GM19025 (cell line): ENCODE results near the gene SPATC1L.
"Not testable (repeated sequence)": the region's sequence is repeated elsewhere in the genome, so short reads cannot be mapped to it uniquely, and the experiment has no call there.

ENCODE experiments used
- ATAC-seq: cut with Tn5 transposase; IDR thresholded peaks from one replicate; pipeline ENCODE4 v1.9.1; 2021; ENCODE audit warnings: mild to moderate bottlenecking, low read depth, moderate library complexity; ENCODE audit not compliant: unreplicated experiment

The SPATC1L gene

GRCh38 chr21:46183910-46184624, at the start of gene SPATC1L:
Gene SPATC1L, minus strand, starts transcription at chr21:46184459. Its CDS starts 1,643 bp downstream, at chr21:46182816.
- ATAC-seq, result no peak

- no peak for ATAC-seq
These were observed 45.6 kb upstream of the SPATC1L start for GRCh38 chr21:46229923-46230260.

GRCh38 chr21:46229133-46229922, 45.1 kb upstream of the SPATC1L start:
- ATAC-seq, result peak; percentile 16

GRCh38 chr21:46228345-46229051, 44.2 kb upstream of the SPATC1L start, which contains the start of gene LSS:
Gene LSS, minus strand, starts transcription at chr21:46228774. Its CDS starts 29 bp downstream, at chr21:46228745.
- peak; percentile 82 for ATAC-seq

- no peak for ATAC-seq
These were observed 43.6 kb upstream of the SPATC1L start for GRCh38 chr21:46227811-46228344.

- ATAC-seq, result no peak
These were observed 42.8 kb upstream of the SPATC1L start for GRCh38 chr21:46226920-46227599.

- ATAC-seq, result no peak
These were observed 41.9 kb upstream of the SPATC1L start for GRCh38 chr21:46226146-46226545.

GRCh38 chr21:46223661-46224060, 39.4 kb upstream of the SPATC1L start:
- ATAC-seq, result not testable (repeated sequence)

- ATAC-seq, result no peak
These were observed 39.0 kb upstream of the SPATC1L start for GRCh38 chr21:46223217-46223616.

GRCh38 chr21:46222436-46223116, 38.3 kb upstream of the SPATC1L start:
- ATAC-seq, result no peak

GRCh38 chr21:46221664-46222435, 37.6 kb upstream of the SPATC1L start:
- no peak for ATAC-seq

- no peak for ATAC-seq
These were observed 36.6 kb upstream of the SPATC1L start for GRCh38 chr21:46220847-46221246.

GRCh38 chr21:46220275-46220810, 36.1 kb upstream of the SPATC1L start:
- ATAC-seq, result no peak

- no peak for ATAC-seq
These were observed 35.5 kb upstream of the SPATC1L start for GRCh38 chr21:46219591-46220239.

- no peak for ATAC-seq
These were observed 34.8 kb upstream of the SPATC1L start for GRCh38 chr21:46218906-46219590.

- no peak for ATAC-seq
These were observed 33.4 kb upstream of the SPATC1L start for GRCh38 chr21:46217511-46218196.

- no peak for ATAC-seq
These were observed 32.0 kb upstream of the SPATC1L start for GRCh38 chr21:46216132-46216747.
